ENCODE results near the gene ABCC5. TPM values are rescaled to one million over a fixed set of nuclear protein-coding genes. Genes with fewer than 3 reads are reported as not detected.
A peak's percentile ranks its signal among the peaks of the same experiment; 100 is the strongest.

Gene ABCC5
- total and polyA plus RNA-seq, 8 donors, result 2.8 to 25.9 (median 8.4) TPM

- no peaks in the 10 kb centered on the region for H3K27me3 ChIP-seq
- no peaks in the 10 kb centered on the region for H3K36me3 ChIP-seq
- intact Hi-C loops (cut with DNase I), result loop anchor here in 1 of 3 donors (10.0 kb wide), 1 partner anchor 100 kb away; no protein-coding TSS in a partner anchor
- FAIRE-seq (no peak), ATAC-seq (peak in 1 of 4 donors; percentile 21), DNase-seq (no peak)
- no peak for TF ChIP-seq CTCF (IDR thresholded peaks at IDR 0.05)
- no peak overlapping the region for H3K27ac ChIP-seq
- 53 to 66% methylated on average over 14 of the region's 14 CpGs for WGBS, 2 donors
- H3K4me1 ChIP-seq, result no peaks in the 10 kb centered on the region
- H3K4me3 ChIP-seq, result no peak overlapping the region
- no peaks in the 10 kb centered on the region for H3K9me3 ChIP-seq
These were observed 112.6 kb downstream of the ABCC5 start for GRCh38 chr3:183904833-183905780.

- H3K4me1 ChIP-seq, result no peaks in the 10 kb centered on the region
- no peak overlapping the region for H3K27ac ChIP-seq
- H3K27me3 ChIP-seq, result no peaks in the 10 kb centered on the region
- 41 to 43% methylated on average over 11 of the region's 11 CpGs for WGBS, 2 donors
- H3K9me3 ChIP-seq, result no peaks in the 10 kb centered on the region
- no peaks in the 10 kb centered on the region for H3K36me3 ChIP-seq
- ATAC-seq (no peak), FAIRE-seq (no peak), DNase-seq (no peak)
- intact Hi-C loops (cut with DNase I), result loop anchor here in 2 of 3 donors (5.0 to 10.0 kb wide), 3 partner anchors 119 to 347 kb away; partner anchors contain the start of genes ABCC5 (in 1 of the 2), ALG3 (in 1 of the 2) and EEF1AKMT4 (in 1 of the 2)
- H3K4me3 ChIP-seq, result no peak overlapping the region
- TF ChIP-seq CTCF (IDR thresholded peaks at IDR 0.05), result no peak
These were observed 119.7 kb downstream of the ABCC5 start for GRCh38 chr3:183898028-183898431.

DNA sequence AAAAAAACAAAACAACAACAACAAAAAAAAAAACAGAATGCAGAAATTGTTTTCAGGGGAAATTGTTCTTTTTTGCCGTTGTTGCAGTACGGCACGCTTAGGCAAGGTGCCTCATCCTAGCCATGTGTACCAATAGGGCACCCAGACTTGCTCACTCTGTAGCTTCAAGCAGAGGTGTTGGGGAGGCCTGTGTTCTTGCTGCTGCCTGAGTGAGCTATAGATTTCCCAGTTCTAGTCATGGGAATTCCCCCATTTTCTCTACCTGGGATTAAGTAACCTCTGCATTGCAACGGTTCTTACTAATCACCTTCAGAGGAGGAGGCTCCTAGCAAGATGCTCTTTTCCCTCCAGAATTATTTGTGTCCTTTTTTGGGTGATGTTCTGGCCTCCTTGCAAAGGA, 120.1 kb downstream of the ABCC5 start:
- WGBS, 2 donors, result 74 to 80% methylated on average over 4 of the region's 4 CpGs
- no peak for FAIRE-seq
- Histone ChIP-seq H3K9me3 (no peaks in the 10 kb centered on the region), H3K27me3 (no peaks in the 10 kb centered on the region), H3K36me3 (no peaks in the 10 kb centered on the region), H3K27ac (no peak overlapping the region), H3K4me3 (no peak overlapping the region), H3K4me1 (no peaks in the 10 kb centered on the region)
- no peak for TF ChIP-seq CTCF (IDR thresholded peaks at IDR 0.05)
- intact Hi-C loops (cut with DNase I), result loop anchor here in 2 of 3 donors (5.0 to 10.0 kb wide), 3 partner anchors 120 to 347 kb away; partner anchors contain the start of genes ABCC5 (in 1 of the 2), ALG3 (in 1 of the 2) and EEF1AKMT4 (in 1 of the 2)
- no peak for ATAC-seq
- DNase-seq, result no peak

- WGBS, 2 donors, result 26 to 42% methylated on average over 2 of the region's 2 CpGs
- FAIRE-seq, result no peak
These were observed 121.1 kb downstream of the ABCC5 start for GRCh38 chr3:183896610-183897009.

More at GRCh38 chr3:183896610-183897009, 121.1 kb downstream of the ABCC5 start:
- Histone ChIP-seq H3K27ac (no peak overlapping the region), H3K9me3 (no peaks in the 10 kb centered on the region), H3K27me3 (no peaks in the 10 kb centered on the region), H3K4me1 (no peaks in the 10 kb centered on the region), H3K36me3 (no peaks in the 10 kb centered on the region), H3K4me3 (no peak overlapping the region)
- no peak for TF ChIP-seq CTCF (IDR thresholded peaks at IDR 0.05)
- intact Hi-C loops (cut with DNase I), result loop anchor here in 2 of 3 donors (5.0 to 10.0 kb wide), 3 partner anchors 121 to 348 kb away; partner anchors contain the start of genes ABCC5 (in 1 of the 2), ALG3 (in 1 of the 2) and EEF1AKMT4 (in 1 of the 2)
- no peak for DNase-seq
- ATAC-seq, result no peak
